HepG2 (cell line): ENCODE results near the gene SLC34A3. TPM values are rescaled to one million over a fixed set of nuclear protein-coding genes. Genes with fewer than 3 reads are reported as not detected.

Experiments used
- CEBPB ChIP-seq: IDR thresholded peaks from 2 replicates; pipeline ENCODE4 v1.6.1; 2011; ENCODE audit warnings: low read depth, low read length, improper control_type of control experiment, borderline replicate concordance
- DR1 ChIP-seq: sonication (generic); formaldehyde crosslinking; IDR thresholded peaks from 2 replicates; pipeline ENCODE4 v1.8.0; 2021; ENCODE audit warnings: mild to moderate bottlenecking, missing genetic modification reagents, inconsistent platforms
- FOXA3 ChIP-seq: IDR thresholded peaks from 2 replicates; pipeline ENCODE4 v1.6.1; 2016; ENCODE audit warnings: missing genetic modification reagents, missing compliant biosample characterization
- GLI4 ChIP-seq: sonication (generic); formaldehyde crosslinking; IDR thresholded peaks from 2 replicates; pipeline ENCODE4 v1.5.1; 2020; ENCODE audit warnings: missing genetic modification reagents, mild to moderate bottlenecking, moderate library complexity, borderline replicate concordance
- NCOA1 ChIP-seq: sonication (generic); formaldehyde crosslinking; IDR thresholded peaks from 2 replicates; pipeline ENCODE4 v1.9.0; 2021; ENCODE audit warnings: missing genetic modification reagents
- NFKB2 ChIP-seq: sonication (generic); formaldehyde crosslinking; IDR thresholded peaks from 2 replicates; pipeline ENCODE4 v1.4.0; 2020; ENCODE audit warnings: missing genetic modification reagents, borderline replicate concordance
- NKX3-1 ChIP-seq: sonication (generic); formaldehyde crosslinking; IDR thresholded peaks from 2 replicates; pipeline ENCODE4 v1.5.0; 2020; ENCODE audit warnings: missing genetic modification reagents
- SIX1 ChIP-seq: sonication (generic); formaldehyde crosslinking; IDR thresholded peaks from 2 replicates; pipeline ENCODE4 v1.4.0; 2020; ENCODE audit warnings: missing genetic modification reagents, borderline replicate concordance
- SNRNP70 ChIP-seq: fragments of 200-400 bp; formaldehyde crosslinking; IDR thresholded peaks from 2 replicates; pipeline ENCODE4 v1.6.1; 2017; ENCODE audit warnings: mild to moderate bottlenecking, low read depth, low read length, moderate library complexity
- THAP11 ChIP-seq: IDR thresholded peaks from 2 replicates; pipeline ENCODE4 v1.6.1; 2016; ENCODE audit warnings: missing biosample characterization, missing genetic modification reagents
- THAP7 ChIP-seq: sonication (generic); formaldehyde crosslinking; IDR thresholded peaks from 2 replicates; pipeline ENCODE4 v1.8.1; 2023; ENCODE audit warnings: mild to moderate bottlenecking, missing genetic modification reagents
- TOPORS ChIP-seq: sonication (generic); formaldehyde crosslinking; IDR thresholded peaks from 2 replicates; pipeline ENCODE4 v1.8.0; 2023; ENCODE audit warnings: mild to moderate bottlenecking, missing genetic modification reagents
- YEATS4 ChIP-seq: sonication (generic); formaldehyde crosslinking; IDR thresholded peaks from 2 replicates; pipeline ENCODE4 v1.4.0; 2020; ENCODE audit warnings: missing genetic modification reagents, borderline replicate concordance
- ZBTB14 ChIP-seq: sonication (generic); formaldehyde crosslinking; IDR thresholded peaks from 2 replicates; pipeline ENCODE4 v1.4.0; 2020; ENCODE audit warnings: missing genetic modification reagents
- ZNF12 ChIP-seq: sonication (generic); formaldehyde crosslinking; IDR thresholded peaks from 2 replicates; pipeline ENCODE4 v1.5.0; 2020; ENCODE audit warnings: missing genetic modification reagents
- ZNF256 ChIP-seq: sonication (generic); formaldehyde crosslinking; conservative IDR thresholded peaks from 2 replicates; pipeline ENCODE4 v1.4.0; 2020; ENCODE audit warnings: missing genetic modification reagents
- ZNF281 ChIP-seq: sonication (generic); formaldehyde crosslinking; IDR thresholded peaks from 2 replicates; pipeline ENCODE4 v1.4.0; 2020; ENCODE audit warnings: missing genetic modification reagents, borderline replicate concordance
- ZNF30 ChIP-seq: sonication (generic); formaldehyde crosslinking; IDR thresholded peaks from 2 replicates; pipeline ENCODE4 v1.5.0; 2020; ENCODE audit warnings: mild to moderate bottlenecking, missing genetic modification reagents
- ZNF326 ChIP-seq: sonication (generic); formaldehyde crosslinking; IDR thresholded peaks from 2 replicates; pipeline ENCODE4 v1.4.0; 2020; ENCODE audit warnings: missing genetic modification reagents, borderline replicate concordance
- ZNF335 ChIP-seq: sonication (generic); formaldehyde crosslinking; IDR thresholded peaks from 2 replicates; pipeline ENCODE4 v1.4.0; 2020; ENCODE audit warnings: missing genetic modification reagents
- ZNF431 ChIP-seq: sonication (generic); formaldehyde crosslinking; IDR thresholded peaks from 2 replicates; pipeline ENCODE4 v1.9.0; 2022; ENCODE audit warnings: missing genetic modification reagents, low read depth, mild to moderate bottlenecking, borderline replicate concordance
- ZNF570 ChIP-seq: sonication (generic); formaldehyde crosslinking; IDR thresholded peaks from 2 replicates; pipeline ENCODE4 v1.4.0; 2020; ENCODE audit warnings: mild to moderate bottlenecking, missing genetic modification reagents, borderline replicate concordance
- ZNF83 ChIP-seq: sonication (generic); formaldehyde crosslinking; IDR thresholded peaks from 2 replicates; pipeline ENCODE4 v1.4.0; 2020; ENCODE audit warnings: missing genetic modification reagents, mild to moderate bottlenecking, borderline replicate concordance
- polyA plus RNA-seq, 8 experiments: library from polyadenylated mRNA; depleted of rRNA in 3 of 8; stranded (reverse) in 7 of 8; unstranded in 1 of 8; fragments of >200 nt; fragmentation: Illumina TruSeq in 4 of 8; extraction: Trizol in 4 of 8; gene quantifications; 2 replicates each; pipeline versions ENCODE4 v1.2.1 to v1.2.3, GENCODE V29; 2011 to 2016; ENCODE audit warnings: low read depth in 4 of 8, missing spikeins in 1 of 8, mixed read lengths in 1 of 8; ENCODE audit not compliant: insufficient read depth in 1 of 8
- total RNA-seq, 5 experiments: library from RNA; depleted of rRNA; stranded (reverse); fragments of >200 nt; fragmentation: Illumina TruSeq; extraction: Trizol; gene quantifications; 2 replicates each; pipeline ENCODE4 v1.2.3, GENCODE V29; 2016; ENCODE audit warnings: low read depth in 1 of 5
- TF ChIP-seq, protein P1 (sequence below): sonication (generic); formaldehyde crosslinking; IDR thresholded peaks from 2 replicates; pipeline ENCODE4 v1.4.0; 2020; ENCODE audit warnings: missing genetic modification reagents

Gene SLC34A3
- total and polyA plus RNA-seq, 2 of the 13 experiments (the other 11 are each of a cell fraction or from before 2014, with no cell fraction given) = 0.07 to 1.0 TPM

GRCh38 chr9:137217276-137218211 is 13.2 kb upstream of the SLC34A3 start (continued):
- TF ChIP-seq SNRNP70 = no peak
- peak; percentile 48 for TF ChIP-seq THAP11 (CRISPR knock-in tag)
- TF ChIP-seq ZBTB14 (CRISPR knock-in tag) = no peak
- TF ChIP-seq NFKB2 = peak; percentile 65; the same call in 1 of the 2 replicates
- TF ChIP-seq FOXA3 = peak; percentile 32; the same call in 1 of the 2 replicates
- TF ChIP-seq ZNF431 (CRISPR knock-in tag) = 0 out of 2 replicates have a peak, but pooled peaks have one; percentile 20
- TF ChIP-seq SIX1 (CRISPR knock-in tag) = no peak
- TF ChIP-seq GLI4 (CRISPR knock-in tag) = peak; percentile 69; the same call in 1 of the 2 replicates
- TF ChIP-seq ZNF12 = no peak
- no peak for TF ChIP-seq ZNF83 (CRISPR knock-in tag)
- no peak for TF ChIP-seq THAP7 (CRISPR knock-in tag)
- TF ChIP-seq ZNF326 = no peak
- TF ChIP-seq CEBPB = no peak
- TF ChIP-seq YEATS4 (CRISPR knock-in tag) = peak; percentile 71; the same call in 1 of the 2 replicates
- TF ChIP-seq, protein P1, sequence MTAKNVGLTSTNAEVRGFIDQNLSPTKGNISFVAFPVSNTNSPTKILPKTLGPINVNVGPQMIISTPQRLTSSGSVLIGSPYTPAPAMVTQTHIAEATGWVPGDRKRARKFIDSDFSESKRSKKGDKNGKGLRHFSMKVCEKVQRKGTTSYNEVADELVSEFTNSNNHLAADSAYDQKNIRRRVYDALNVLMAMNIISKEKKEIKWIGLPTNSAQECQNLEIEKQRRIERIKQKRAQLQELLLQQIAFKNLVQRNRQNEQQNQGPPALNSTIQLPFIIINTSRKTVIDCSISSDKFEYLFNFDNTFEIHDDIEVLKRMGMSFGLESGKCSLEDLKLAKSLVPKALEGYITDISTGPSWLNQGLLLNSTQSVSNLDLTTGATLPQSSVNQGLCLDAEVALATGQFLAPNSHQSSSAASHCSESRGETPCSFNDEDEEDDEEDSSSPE (CRISPR knock-in tag) = no peak
- TF ChIP-seq ZNF256 = no peak
- TF ChIP-seq NCOA1 (CRISPR knock-in tag) = no peak
- no peak for TF ChIP-seq ZNF570 (CRISPR knock-in tag)
- TF ChIP-seq TOPORS (CRISPR knock-in tag) = no peak
- peak; percentile 56; the same call in 1 of the 2 replicates for TF ChIP-seq DR1 (CRISPR knock-in tag)
- TF ChIP-seq NKX3-1 (CRISPR knock-in tag) = no peak
- TF ChIP-seq ZNF335 (CRISPR knock-in tag) = 0 out of 2 replicates have a peak, but pooled peaks have one; percentile 34
- no peak for TF ChIP-seq ZNF30 (CRISPR knock-in tag)
- no peak for TF ChIP-seq ZNF281 (CRISPR knock-in tag)
